ENCODE measurements around the gene TEC.

The TEC gene

GRCh38 chr4:48235050-48235449 lies 34.6 kb downstream of the TEC start:
- TF ChIP-seq FOXP2 (optimal IDR thresholded peaks at IDR 0.05; ENCODE audit: borderline replicate concordance, extremely low read depth, extremely low read length, insufficient read depth): no peak
- TF ChIP-seq TAF1 (IDR thresholded peaks at IDR 0.05; ENCODE audit: borderline replicate concordance, insufficient read depth, low read length): no peak
- TF ChIP-seq SIN3A (IDR thresholded peaks at IDR 0.05; ENCODE audit: borderline replicate concordance, insufficient read depth, low read length): no peak
- no peak for TF ChIP-seq REST (IDR thresholded peaks at IDR 0.05; ENCODE audit: insufficient read depth in 1 of 2, low read depth in 2 of 2, low read length in 2 of 2)
- TF ChIP-seq POLR2AphosphoS5 (IDR thresholded peaks at IDR 0.05; ENCODE audit: low read depth, low read length): no peak

GRCh38 chr4:48234575-48234974 lies 35.1 kb downstream of the TEC start:
- TF ChIP-seq FOXP2 (optimal IDR thresholded peaks at IDR 0.05; ENCODE audit: borderline replicate concordance, extremely low read depth, extremely low read length, insufficient read depth): no peak
- TF ChIP-seq SIN3A (IDR thresholded peaks at IDR 0.05; ENCODE audit: borderline replicate concordance, insufficient read depth, low read length): no peak
- TF ChIP-seq TAF1 (IDR thresholded peaks at IDR 0.05; ENCODE audit: borderline replicate concordance, insufficient read depth, low read length): no peak
- no peak for TF ChIP-seq POLR2AphosphoS5 (IDR thresholded peaks at IDR 0.05; ENCODE audit: low read depth, low read length)
- no peak for TF ChIP-seq REST (IDR thresholded peaks at IDR 0.05; ENCODE audit: insufficient read depth in 1 of 2, low read depth in 2 of 2, low read length in 2 of 2)

GRCh38 chr4:48228949-48229348 lies 40.7 kb downstream of the TEC start:
- TF ChIP-seq FOXP2 (optimal IDR thresholded peaks at IDR 0.05; ENCODE audit: borderline replicate concordance, extremely low read depth, extremely low read length, insufficient read depth): no peak
- no peak for TF ChIP-seq SIN3A (IDR thresholded peaks at IDR 0.05; ENCODE audit: borderline replicate concordance, insufficient read depth, low read length)
- no peak for TF ChIP-seq POLR2AphosphoS5 (IDR thresholded peaks at IDR 0.05; ENCODE audit: low read depth, low read length)
- no peak for TF ChIP-seq TAF1 (IDR thresholded peaks at IDR 0.05; ENCODE audit: borderline replicate concordance, insufficient read depth, low read length)
- no peak for TF ChIP-seq REST (IDR thresholded peaks at IDR 0.05; ENCODE audit: insufficient read depth in 1 of 2, low read depth in 2 of 2, low read length in 2 of 2)

- TF ChIP-seq POLR2AphosphoS5 (IDR thresholded peaks at IDR 0.05; ENCODE audit: low read depth, low read length): no peak
Observed at GRCh38 chr4:48227662-48228061, 42.0 kb downstream of the TEC start.

GRCh38 chr4:48226199-48226598 lies 43.4 kb downstream of the TEC start:
- no peak for TF ChIP-seq POLR2AphosphoS5 (IDR thresholded peaks at IDR 0.05; ENCODE audit: low read depth, low read length)
- TF ChIP-seq SIN3A (IDR thresholded peaks at IDR 0.05; ENCODE audit: borderline replicate concordance, insufficient read depth, low read length): no peak
- no peak for TF ChIP-seq TAF1 (IDR thresholded peaks at IDR 0.05; ENCODE audit: borderline replicate concordance, insufficient read depth, low read length)
- TF ChIP-seq FOXP2 (optimal IDR thresholded peaks at IDR 0.05; ENCODE audit: borderline replicate concordance, extremely low read depth, extremely low read length, insufficient read depth): no peak
- no peak for TF ChIP-seq REST (IDR thresholded peaks at IDR 0.05; ENCODE audit: insufficient read depth in 1 of 2, low read depth in 2 of 2, low read length in 2 of 2)
